HUDEP-2 (cell line): Measurements from ENCODE around the gene OR10S1.
"Not testable (repeated sequence)": the region's sequence is repeated elsewhere in the genome, so short reads cannot be mapped to it uniquely, and the experiment has no call there.

Experiments
- DNase-seq, 76 experiments: peaks; one replicate each; lab custom pipeline; 2025; ENCODE audit not compliant: unreplicated experiment in 76 of 76; lab: John Stamatoyannopoulos, UW

OR10S1 gene, protein sequence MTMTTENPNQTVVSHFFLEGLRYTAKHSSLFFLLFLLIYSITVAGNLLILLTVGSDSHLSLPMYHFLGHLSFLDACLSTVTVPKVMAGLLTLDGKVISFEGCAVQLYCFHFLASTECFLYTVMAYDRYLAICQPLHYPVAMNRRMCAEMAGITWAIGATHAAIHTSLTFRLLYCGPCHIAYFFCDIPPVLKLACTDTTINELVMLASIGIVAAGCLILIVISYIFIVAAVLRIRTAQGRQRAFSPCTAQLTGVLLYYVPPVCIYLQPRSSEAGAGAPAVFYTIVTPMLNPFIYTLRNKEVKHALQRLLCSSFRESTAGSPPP

DNA sequence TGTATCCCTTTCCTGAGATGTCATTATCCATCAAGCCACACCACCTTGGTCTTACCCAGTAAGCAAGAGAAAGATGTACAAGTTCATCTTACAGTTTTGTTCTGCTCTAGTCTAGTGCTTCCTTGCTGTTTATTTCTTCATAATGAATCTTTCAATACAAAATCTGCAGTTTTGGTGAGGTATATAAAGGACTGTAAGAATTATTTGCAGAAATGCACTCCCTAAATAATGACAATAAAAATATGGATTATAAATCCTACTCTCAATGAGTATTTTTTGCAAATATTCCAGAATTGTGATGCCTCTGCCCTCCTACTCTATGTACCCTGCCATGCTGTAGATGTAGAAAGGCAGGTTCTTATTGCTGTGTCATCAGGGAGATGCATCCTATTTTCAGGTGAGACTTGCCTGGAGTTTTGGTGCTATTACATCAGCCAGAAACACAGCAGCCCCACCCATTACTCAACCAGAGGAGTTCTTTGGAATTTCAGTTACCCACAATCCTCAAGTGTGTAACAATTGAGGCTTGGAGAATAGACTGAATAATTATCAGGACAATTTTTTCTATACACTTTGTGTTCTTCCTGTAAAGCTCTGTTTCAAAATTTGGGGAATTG lies at the start of gene OR10S1:
OR10S1 (minus strand) TSS at position 51 of the 617 bp plus-strand sequence. CDS start 117 bp downstream, outside the sequence.
- DNase-seq: no peak

DNA sequence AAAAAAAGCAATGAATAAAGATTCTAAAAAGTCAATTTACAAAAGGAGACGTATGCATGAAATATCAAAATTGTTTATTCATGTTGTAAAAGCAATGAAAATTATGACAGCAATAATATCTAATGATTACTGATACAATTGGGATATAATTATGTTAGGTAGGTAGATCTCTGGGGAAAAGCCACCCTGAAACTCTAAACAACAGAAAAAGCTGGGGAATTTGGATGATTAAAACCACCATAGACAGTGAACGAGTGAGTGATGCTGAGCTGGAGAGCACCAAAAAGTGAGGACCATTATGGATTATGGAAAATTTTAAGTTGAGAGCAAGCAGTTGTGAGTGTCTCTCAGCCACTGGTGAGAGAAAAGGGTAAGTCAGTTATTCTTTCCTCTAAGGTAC lies 48.9 kb upstream of the OR10S1 start, which contains the start of gene OR10G8:
OR10G8 (plus strand) TSS at position 301 of the 400 bp plus-strand sequence. CDS start 2,825 bp downstream, outside the sequence.
- no peak for DNase-seq

DNA sequence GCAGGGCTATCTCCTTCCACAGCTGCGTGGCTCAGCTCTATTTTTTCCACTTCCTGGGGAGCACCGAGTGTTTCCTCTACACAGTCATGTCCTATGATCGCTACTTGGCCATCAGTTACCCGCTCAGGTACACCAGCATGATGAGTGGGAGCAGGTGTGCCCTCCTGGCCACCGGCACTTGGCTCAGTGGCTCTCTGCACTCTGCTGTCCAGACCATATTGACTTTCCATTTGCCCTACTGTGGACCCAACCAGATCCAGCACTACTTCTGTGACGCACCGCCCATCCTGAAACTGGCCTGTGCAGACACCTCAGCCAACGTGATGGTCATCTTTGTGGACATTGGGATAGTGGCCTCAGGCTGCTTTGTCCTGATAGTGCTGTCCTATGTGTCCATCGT lies 38.3 kb upstream of the OR10S1 start:
- not testable (repeated sequence) for DNase-seq

DNA sequence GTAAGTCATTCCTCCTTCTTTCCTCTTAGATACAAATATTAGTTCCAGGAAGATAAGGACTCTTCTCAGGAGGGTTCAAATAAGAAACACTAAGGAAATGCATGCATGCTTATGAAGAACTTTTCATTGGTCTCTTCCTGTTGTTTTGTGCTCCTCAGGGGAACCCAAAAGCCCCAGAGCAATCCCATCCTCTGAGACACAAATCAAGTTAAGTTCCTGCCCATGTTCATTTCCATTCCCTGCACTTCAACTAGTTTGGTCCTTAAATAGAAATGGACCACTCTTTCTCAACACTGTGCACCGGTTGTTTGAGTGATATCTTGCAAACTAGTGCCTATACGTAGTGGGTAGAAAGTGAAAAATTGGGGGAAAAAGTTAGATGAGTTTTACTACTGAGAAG lies 35.1 kb upstream of the OR10S1 start, which contains the start of gene OR10G4:
OR10G4 (plus strand) TSS at position 301 of the 400 bp plus-strand sequence. CDS start 2,578 bp downstream, outside the sequence.
- DNase-seq: no peak

DNA sequence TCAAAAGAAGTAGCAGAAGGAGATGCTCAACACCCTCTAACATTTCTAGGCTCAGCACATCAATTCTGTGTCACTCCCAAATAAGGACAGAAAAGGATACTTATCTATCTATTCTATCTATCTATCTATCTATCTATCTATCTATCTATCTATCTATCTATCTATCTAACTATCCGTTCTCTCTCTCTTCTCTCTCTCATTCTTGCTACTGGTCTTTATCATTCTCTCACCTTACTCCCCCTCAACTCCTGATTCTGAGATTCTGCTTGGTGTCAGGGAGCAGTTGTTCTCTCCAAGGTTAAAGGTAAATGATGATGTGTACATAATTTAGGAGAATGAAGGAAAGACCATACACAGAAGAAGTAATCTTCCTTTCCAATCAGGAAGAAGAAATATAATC lies 17.5 kb upstream of the OR10S1 start, which contains the start of gene OR10G6:
OR10G6 (minus strand) TSS at position 43 of the 400 bp plus-strand sequence; CDS start at position 43, 0 bp downstream.
- DNase-seq: no peak

DNA sequence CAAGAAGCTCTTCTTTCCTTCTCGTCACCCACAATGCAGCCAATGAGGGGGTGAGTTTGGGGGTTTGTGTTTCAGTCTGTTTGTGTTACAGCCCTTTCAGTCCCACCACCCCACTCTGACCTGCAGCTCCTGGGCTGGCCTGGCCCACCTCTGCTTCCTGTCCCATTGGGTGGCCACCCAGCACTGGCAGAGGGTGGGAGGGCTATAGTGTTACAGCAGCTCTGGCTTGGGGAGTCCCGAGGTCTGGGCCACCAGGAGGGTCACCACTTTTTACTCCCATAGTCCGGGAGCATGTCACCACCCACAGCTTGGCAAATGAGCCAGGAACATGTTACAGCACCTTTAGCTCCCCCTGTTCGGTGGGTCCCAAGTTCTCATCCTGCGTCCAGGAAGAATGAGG lies 1.7 kb upstream of the OR10S1 start:
- DNase-seq: no peak

DNA sequence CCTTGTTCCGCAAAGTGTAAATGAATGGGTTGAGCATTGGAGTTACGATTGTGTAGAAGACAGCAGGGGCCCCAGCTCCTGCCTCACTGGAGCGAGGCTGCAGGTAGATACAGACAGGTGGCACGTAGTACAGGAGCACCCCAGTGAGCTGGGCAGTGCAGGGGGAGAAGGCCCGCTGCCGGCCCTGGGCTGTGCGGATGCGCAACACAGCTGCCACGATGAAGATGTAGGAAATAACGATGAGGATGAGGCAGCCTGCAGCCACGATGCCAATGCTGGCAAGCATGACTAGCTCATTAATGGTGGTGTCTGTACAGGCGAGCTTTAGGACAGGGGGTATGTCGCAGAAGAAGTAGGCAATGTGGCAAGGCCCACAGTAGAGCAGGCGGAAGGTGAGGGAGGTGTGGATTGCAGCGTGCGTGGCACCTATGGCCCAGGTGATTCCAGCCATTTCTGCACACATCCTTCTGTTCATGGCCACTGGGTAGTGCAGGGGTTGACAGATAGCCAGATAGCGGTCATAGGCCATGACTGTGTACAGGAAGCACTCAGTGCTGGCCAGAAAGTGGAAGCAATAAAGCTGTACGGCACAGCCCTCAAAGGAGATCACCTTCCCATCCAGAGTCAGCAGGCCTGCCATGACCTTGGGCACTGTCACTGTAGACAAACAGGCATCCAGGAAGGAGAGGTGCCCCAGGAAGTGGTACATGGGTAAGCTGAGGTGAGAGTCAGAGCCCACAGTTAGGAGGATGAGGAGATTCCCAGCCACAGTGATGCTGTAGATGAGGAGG lies 616 bp downstream of the OR10S1 start:
- DNase-seq: no peak

DNA sequence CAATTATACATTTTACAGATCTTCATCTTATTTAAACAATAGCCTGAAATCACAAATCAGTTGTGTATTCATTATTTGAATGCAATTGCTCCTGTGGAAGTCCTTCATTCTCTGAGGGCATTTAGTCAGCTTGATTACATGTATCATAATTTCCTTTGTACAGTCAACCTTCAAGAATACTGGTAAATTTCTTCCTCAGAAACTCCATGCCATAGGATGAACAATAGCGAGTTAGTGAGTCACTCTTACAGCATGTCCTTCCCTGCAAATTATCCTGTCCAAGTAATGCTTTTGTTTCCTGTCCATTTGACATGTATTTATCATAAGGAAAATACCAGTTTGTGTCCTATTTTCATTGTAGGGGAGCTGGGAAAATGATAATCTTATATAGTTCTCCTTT lies 3.8 kb downstream of the OR10S1 start:
- no peak for DNase-seq

DNA sequence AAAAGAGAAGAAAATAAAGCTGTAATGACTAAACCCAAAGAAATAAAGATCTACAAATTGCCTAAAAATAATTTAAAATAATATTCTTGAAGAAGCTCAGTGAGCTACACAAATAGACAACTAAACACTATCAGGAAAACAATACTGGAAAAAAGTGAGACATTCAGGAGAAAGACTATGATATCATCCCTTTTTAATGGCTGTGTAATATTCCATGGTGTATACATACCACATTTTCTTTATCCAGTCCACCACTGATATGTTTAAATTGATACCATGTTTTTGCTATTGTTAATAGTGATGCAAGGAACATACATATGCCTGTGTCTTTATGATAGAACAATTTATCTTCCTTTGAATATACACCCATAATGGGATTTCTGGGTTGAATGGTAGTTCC lies 20.8 kb downstream of the OR10S1 start:
- DNase-seq: no peak

DNA sequence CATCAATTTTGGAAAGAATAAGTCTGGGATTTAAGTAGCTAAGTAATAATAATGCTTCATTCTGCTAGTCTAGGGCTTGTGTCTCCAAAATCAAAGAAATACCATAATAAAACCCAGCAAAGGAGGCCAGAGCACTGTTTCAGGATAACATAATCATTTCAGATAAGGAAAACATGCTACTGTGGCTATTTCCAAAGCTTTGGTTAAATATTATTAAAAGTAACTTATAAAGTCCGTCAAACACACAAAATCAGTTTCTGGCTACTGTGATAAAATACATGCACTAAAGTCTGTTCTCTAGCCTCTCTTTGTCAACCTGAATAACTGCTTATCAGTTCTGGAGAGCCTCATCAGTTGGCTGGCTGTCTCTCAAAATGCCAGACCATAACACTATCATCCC lies 32.4 kb downstream of the OR10S1 start:
- DNase-seq: no peak

DNA sequence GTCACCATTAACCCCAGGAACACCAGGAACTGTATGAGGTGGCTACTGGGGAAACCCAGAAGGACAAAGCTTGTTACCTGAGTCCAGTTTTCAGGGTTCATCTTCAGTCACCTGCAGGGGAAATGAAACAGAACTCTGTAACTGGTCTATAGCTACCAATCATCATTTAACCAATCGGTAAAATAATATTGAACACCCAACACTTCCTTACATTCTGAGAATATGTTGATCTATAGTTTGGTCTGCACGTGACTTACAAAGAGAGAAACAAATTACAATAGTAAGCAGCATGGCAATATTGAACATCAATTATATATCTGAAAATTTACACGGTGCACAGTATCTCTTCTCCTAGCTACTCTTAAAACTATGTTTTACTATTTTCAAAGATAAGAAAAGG lies 33.8 kb downstream of the OR10S1 start, which contains the start of gene OR6T1:
OR6T1 (minus strand) TSS at position 101 of the 400 bp plus-strand sequence; CDS start at position 101, 0 bp downstream.
- no peak for DNase-seq

DNA sequence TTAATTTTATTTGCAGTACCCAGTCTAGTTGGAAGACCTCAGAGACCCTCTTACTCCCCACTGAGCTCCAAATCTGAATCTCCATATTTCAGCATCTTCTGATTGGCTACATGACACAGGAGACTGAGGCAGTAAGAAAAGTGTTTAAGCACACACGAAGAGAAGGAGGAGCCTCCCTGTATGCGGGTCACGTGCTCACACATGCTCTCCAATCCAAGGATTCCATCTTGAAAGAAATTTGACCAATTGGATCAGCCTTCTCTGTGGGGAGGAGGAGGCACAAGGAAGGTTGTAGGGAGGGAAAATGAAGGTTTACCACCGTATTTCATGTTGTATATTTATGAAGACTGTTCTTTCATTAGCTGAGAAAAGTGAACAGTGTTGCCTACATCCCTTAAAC lies 35.2 kb downstream of the OR10S1 start:
- no peak for DNase-seq

DNA sequence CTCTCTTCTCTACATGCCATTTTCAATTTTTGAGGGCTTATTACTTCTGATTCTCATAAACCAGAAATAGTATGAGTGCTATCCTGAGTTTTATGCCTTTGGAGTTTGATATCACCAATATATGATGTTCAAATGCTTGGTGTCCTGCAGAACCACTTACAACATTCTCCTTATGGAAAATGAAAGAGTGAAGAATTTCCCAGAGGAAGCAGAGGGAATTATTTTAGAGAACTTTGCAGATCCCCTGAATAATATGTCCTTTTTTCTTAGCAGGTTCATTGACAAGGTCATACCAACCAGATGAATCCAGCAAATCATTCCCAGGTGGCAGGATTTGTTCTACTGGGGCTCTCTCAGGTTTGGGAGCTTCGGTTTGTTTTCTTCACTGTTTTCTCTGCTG lies 38.3 kb downstream of the OR10S1 start, which contains the start of gene OR4D5:
OR4D5 (plus strand) TSS at position 301 of the 400 bp plus-strand sequence; CDS start at position 301, 0 bp downstream.
- DNase-seq: no peak
